ENCODE measurements around the gene OSTM1. TPM values are rescaled to one million over a fixed set of nuclear protein-coding genes. Genes with fewer than 3 reads are reported as not detected.
A peak's percentile ranks its signal among the peaks of the same experiment; 100 is the strongest.

The OSTM1 gene
- polyA plus RNA-seq, 1 of the 3 experiments (the other 2 are of a cell fraction) = 10.1 TPM

DNA sequence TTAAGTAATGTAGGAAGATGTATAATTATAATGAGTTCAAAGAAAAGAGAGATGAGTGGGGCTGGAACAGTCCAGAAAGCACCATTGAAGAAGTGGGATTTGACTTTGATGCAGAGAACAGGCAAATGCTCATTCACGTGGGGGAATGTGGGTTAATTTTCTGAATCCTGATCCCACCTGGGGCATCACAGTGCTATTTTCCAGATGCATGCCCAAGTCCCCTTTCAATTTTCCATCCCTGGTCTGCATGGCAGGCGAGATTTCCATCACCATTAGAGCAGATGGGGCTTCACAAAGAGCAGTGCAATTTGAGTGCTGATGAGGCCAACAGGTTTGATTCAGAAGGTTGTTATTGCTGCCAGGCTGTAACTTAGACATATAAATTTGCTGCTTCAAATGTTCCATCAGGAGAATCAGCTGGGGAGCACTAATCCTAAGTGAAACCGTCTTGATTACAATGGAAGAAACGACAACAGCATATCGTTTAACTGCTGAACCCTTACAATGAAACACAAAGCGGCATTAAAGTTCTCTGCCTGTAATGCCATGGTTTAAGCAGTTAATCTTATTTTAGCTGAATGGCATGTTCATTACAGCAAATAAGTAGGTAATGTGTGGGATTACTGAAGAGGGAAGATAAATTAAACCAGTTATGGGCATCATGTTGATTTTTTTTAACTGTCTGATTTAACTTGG, 45.2 kb downstream of the OSTM1 start:
- Histone ChIP-seq H3K27ac (ENCODE audit: low read depth in 2 of 2, low read length in 1 of 2) (no peak overlapping the region), H3K36me3 (replicated peaks in 1 of 2; ENCODE audit: control insufficient read depth in 1 of 2, insufficient read depth in 2 of 2, low read length in 1 of 2) (peaks cover 0 to 2% of the 10 kb centered on the region in 2 experiments), H3K4me2 (no peak overlapping the region), H3K9ac (no peak overlapping the region), H3K9me2 (no peaks in the 10 kb centered on the region), H2AFZ (ENCODE audit: low read depth) (no peak overlapping the region), H3K9me3 (no peaks in the 10 kb centered on the region), H3K27me3 (ENCODE audit: insufficient read depth) (no peaks in the 10 kb centered on the region), H3K4me3 (ENCODE audit: low read depth in 2 of 2, low read length in 1 of 2) (no peak overlapping the region), H3K4me1 (ENCODE audit: control insufficient read depth in 1 of 2, insufficient read depth in 2 of 2, low read depth in 1 of 2, low read length in 1 of 2) (peaks cover 0 to 4% of the 10 kb centered on the region in 2 experiments; a peak in 1 of 4 replicates), H4K20me1 (ENCODE audit: insufficient read depth) (no peaks in the 10 kb centered on the region), H3K79me2 (ENCODE audit: insufficient read depth) (no peaks in the 10 kb centered on the region), H3F3A (replicated peaks; ENCODE audit: insufficient read depth) (no peaks in the 10 kb centered on the region)
- 73% methylated on average over 6 of the region's 6 CpGs for WGBS (ENCODE audit: low lambda C conversion rate)
- POLR2A ChIA-PET = no interaction called here
- CTCF ChIA-PET = interaction anchor here (0.9 to 2.0 kb wide), 2 partner anchors 12 to 39 kb away, joined by 3 to 4 read pairs; no protein-coding TSS in a partner anchor
- DNase-seq = peak; percentile 16
- TF ChIP-seq, protein P1, sequence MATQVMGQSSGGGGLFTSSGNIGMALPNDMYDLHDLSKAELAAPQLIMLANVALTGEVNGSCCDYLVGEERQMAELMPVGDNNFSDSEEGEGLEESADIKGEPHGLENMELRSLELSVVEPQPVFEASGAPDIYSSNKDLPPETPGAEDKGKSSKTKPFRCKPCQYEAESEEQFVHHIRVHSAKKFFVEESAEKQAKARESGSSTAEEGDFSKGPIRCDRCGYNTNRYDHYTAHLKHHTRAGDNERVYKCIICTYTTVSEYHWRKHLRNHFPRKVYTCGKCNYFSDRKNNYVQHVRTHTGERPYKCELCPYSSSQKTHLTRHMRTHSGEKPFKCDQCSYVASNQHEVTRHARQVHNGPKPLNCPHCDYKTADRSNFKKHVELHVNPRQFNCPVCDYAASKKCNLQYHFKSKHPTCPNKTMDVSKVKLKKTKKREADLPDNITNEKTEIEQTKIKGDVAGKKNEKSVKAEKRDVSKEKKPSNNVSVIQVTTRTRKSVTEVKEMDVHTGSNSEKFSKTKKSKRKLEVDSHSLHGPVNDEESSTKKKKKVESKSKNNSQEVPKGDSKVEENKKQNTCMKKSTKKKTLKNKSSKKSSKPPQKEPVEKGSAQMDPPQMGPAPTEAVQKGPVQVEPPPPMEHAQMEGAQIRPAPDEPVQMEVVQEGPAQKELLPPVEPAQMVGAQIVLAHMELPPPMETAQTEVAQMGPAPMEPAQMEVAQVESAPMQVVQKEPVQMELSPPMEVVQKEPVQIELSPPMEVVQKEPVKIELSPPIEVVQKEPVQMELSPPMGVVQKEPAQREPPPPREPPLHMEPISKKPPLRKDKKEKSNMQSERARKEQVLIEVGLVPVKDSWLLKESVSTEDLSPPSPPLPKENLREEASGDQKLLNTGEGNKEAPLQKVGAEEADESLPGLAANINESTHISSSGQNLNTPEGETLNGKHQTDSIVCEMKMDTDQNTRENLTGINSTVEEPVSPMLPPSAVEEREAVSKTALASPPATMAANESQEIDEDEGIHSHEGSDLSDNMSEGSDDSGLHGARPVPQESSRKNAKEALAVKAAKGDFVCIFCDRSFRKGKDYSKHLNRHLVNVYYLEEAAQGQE (IDR thresholded peaks at IDR 0.05; ENCODE audit: low read depth, low read length) = no peak
- TF ChIP-seq GATA2 (CRISPR knock-in tag; IDR thresholded peaks at IDR 0.05) (no peak), NRF1 (IDR thresholded peaks at IDR 0.05; ENCODE audit: low read depth, low read length) (no peak)
- TF ChIP-seq, protein P2, sequence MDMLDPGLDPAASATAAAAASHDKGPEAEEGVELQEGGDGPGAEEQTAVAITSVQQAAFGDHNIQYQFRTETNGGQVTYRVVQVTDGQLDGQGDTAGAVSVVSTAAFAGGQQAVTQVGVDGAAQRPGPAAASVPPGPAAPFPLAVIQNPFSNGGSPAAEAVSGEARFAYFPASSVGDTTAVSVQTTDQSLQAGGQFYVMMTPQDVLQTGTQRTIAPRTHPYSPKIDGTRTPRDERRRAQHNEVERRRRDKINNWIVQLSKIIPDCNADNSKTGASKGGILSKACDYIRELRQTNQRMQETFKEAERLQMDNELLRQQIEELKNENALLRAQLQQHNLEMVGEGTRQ (IDR thresholded peaks at IDR 0.05; ENCODE audit: borderline replicate concordance, low read depth, low read length) = no peak

DNA sequence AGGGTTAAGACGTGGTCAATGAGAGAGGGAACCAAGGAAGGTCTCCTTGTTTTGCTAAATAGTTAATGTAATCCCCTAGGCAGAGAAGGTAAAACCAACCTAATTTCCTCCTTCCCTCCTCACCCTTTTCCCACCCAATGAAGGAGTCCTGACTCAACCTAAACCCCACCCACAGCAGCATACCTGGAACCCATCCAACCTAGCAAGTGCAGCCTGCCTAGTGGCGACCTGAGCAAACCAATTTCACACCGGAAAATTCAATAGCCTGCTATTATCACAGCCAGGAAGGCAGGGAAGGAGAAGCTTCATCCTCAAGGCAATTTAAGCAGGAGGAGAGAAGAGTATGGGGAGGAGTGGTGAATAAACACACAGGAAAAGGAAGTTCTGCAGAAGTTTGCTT, 46.9 kb downstream of the OSTM1 start:
- H3K9ac ChIP-seq = no peak overlapping the region
- ChIA-PET POLR2A (no interaction called here), CTCF (interaction anchor here (0.8 to 1.3 kb wide), 3 partner anchors 13 to 47 kb away, joined by 3 to 4 read pairs (median 3); no protein-coding TSS in a partner anchor)
- H3K4me3 ChIP-seq (ENCODE audit: low read depth in 2 of 2, low read length in 1 of 2) = no peak overlapping the region
- WGBS (ENCODE audit: low lambda C conversion rate) = 77% methylated on average over 3 of the region's 3 CpGs
- H3K9me2 ChIP-seq = no peaks in the 10 kb centered on the region
- H4K20me1 ChIP-seq (ENCODE audit: insufficient read depth) = no peaks in the 10 kb centered on the region
- no peak overlapping the region for H2AFZ ChIP-seq (ENCODE audit: low read depth)
- H3K27ac ChIP-seq (ENCODE audit: low read depth in 2 of 2, low read length in 1 of 2) = no peak overlapping the region
- no peaks in the 10 kb centered on the region for H3F3A ChIP-seq (replicated peaks; ENCODE audit: insufficient read depth)
- no peaks in the 10 kb centered on the region for H3K79me2 ChIP-seq (ENCODE audit: insufficient read depth)
- no peaks in the 10 kb centered on the region for H3K36me3 ChIP-seq (replicated peaks in 1 of 2; ENCODE audit: control insufficient read depth in 1 of 2, insufficient read depth in 2 of 2, low read length in 1 of 2)
- no peak overlapping the region for H3K4me2 ChIP-seq
- H3K4me1 ChIP-seq (ENCODE audit: control insufficient read depth in 1 of 2, insufficient read depth in 2 of 2, low read depth in 1 of 2, low read length in 1 of 2) = peaks cover 0 to 4% of the 10 kb centered on the region in 2 experiments; a peak in 1 of 4 replicates
- DNase-seq = no peak
- TF ChIP-seq, protein P3, sequence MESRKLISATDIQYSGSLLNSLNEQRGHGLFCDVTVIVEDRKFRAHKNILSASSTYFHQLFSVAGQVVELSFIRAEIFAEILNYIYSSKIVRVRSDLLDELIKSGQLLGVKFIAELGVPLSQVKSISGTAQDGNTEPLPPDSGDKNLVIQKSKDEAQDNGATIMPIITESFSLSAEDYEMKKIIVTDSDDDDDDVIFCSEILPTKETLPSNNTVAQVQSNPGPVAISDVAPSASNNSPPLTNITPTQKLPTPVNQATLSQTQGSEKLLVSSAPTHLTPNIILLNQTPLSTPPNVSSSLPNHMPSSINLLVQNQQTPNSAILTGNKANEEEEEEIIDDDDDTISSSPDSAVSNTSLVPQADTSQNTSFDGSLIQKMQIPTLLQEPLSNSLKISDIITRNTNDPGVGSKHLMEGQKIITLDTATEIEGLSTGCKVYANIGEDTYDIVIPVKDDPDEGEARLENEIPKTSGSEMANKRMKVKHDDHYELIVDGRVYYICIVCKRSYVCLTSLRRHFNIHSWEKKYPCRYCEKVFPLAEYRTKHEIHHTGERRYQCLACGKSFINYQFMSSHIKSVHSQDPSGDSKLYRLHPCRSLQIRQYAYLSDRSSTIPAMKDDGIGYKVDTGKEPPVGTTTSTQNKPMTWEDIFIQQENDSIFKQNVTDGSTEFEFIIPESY (IDR thresholded peaks at IDR 0.05; ENCODE audit: borderline replicate concordance, low read depth) = no peak
- TF ChIP-seq POLR2AphosphoS5 (IDR thresholded peaks at IDR 0.05; ENCODE audit: low read depth, low read length) (no peak), FOXM1 (IDR thresholded peaks at IDR 0.05; ENCODE audit: low read depth) (no peak)
- H3K9me3 ChIP-seq = no peaks in the 10 kb centered on the region
- no peaks in the 10 kb centered on the region for H3K27me3 ChIP-seq (ENCODE audit: insufficient read depth)

Data from SK-N-SH (cell line).